Stimulated activated CD4-positive, alpha-beta T cell treated with anti-CD3 and anti-CD28 coated beads, Interleukin-12 subunit alpha, Interleukin-12 subunit beta, amount 100 ng/mL, for 24 hours (primary cell): Measurements from ENCODE around the gene NMBR.
"Not testable (repeated sequence)": the region's sequence is repeated elsewhere in the genome, so short reads cannot be mapped to it uniquely, and the experiment has no call there.

Experiments
- DNase-seq, 2 experiments: peaks; one replicate each; pipeline ENCODE4 v3.0.0-alpha.2; 2020; ENCODE audit warnings: low read depth in 2 of 2

The NMBR gene

GRCh38 chr6:142058551-142059290 lies 88.2 kb downstream of the NMBR start:
- no peak for DNase-seq

- DNase-seq: no peak
These were observed 91.7 kb downstream of the NMBR start for GRCh38 chr6:142055219-142055618.

GRCh38 chr6:142051404-142051803 lies 95.5 kb downstream of the NMBR start:
- no peak for DNase-seq

GRCh38 chr6:142048593-142048980 lies 98.3 kb downstream of the NMBR start:
- no peak for DNase-seq

- no peak for DNase-seq
These were observed 98.9 kb downstream of the NMBR start for GRCh38 chr6:142047934-142048592.

- no peak for DNase-seq
These were observed 101.3 kb downstream of the NMBR start for GRCh38 chr6:142045380-142046278.

GRCh38 chr6:142035890-142036289 lies 111.0 kb downstream of the NMBR start:
- no peak for DNase-seq

- DNase-seq: no peak
These were observed 115.9 kb downstream of the NMBR start for GRCh38 chr6:142031035-142031434.

GRCh38 chr6:142030115-142030619 lies 116.8 kb downstream of the NMBR start:
- no peak for DNase-seq

GRCh38 chr6:142028527-142028926 lies 118.4 kb downstream of the NMBR start:
- no peak for DNase-seq

- DNase-seq: not testable (repeated sequence)
These were observed 119.1 kb downstream of the NMBR start for GRCh38 chr6:142027804-142028203.

GRCh38 chr6:142027074-142027473 lies 119.8 kb downstream of the NMBR start:
- DNase-seq: no peak

- DNase-seq: no peak
These were observed 120.5 kb downstream of the NMBR start for GRCh38 chr6:142026471-142026870.
